ENCODE measurements around the gene LATS1. TPM values are rescaled to one million over a fixed set of nuclear protein-coding genes. Genes with fewer than 3 reads are reported as not detected.

The LATS1 gene
- total RNA-seq, 1 donor from 2014 or later, result 27.9 TPM

Other genes starting within 250 kb of the LATS1 start
- 0.05 and 0.10 TPM in 2 replicates for gene ZC3H12D, start 233.1 kb downstream of the LATS1 start, total RNA-seq
- gene PPIL4, start 172.1 kb downstream of the LATS1 start, total RNA-seq, result 39.2 TPM in 2 replicates
- 36.5 and 39.3 TPM in 2 replicates for gene GINM1, start 151.7 kb downstream of the LATS1 start, total RNA-seq
- gene KATNA1, start 69.4 kb downstream of the LATS1 start, total RNA-seq, result 13.7 and 14.3 TPM in 2 replicates
- gene NUP43, start 28.4 kb upstream of the LATS1 start, total RNA-seq, result 38.2 and 39.7 TPM in 2 replicates
- gene PCMT1, start 31.6 kb upstream of the LATS1 start, total RNA-seq, result 127 TPM in 2 replicates
- 24.2 and 26.2 TPM in 2 replicates for gene LRP11, start 146.3 kb upstream of the LATS1 start, total RNA-seq
- not detected in 2 replicates for gene RAET1E, start 180.0 kb upstream of the LATS1 start, total RNA-seq
- gene RAET1G, start 205.0 kb upstream of the LATS1 start, total RNA-seq, result not detected in 2 replicates
- 7.3 and 7.5 TPM in 2 replicates for gene ULBP2, start 223.9 kb upstream of the LATS1 start, total RNA-seq
- gene ULBP1, start 245.8 kb upstream of the LATS1 start, total RNA-seq, result 7.4 and 8.8 TPM in 2 replicates